SU-DHL-6 (cell line): Measurements from ENCODE around the gene FBXW4.

ENCODE experiments used
- CTCF ChIP-seq: fragments of 200-600 bp; sonication (generic); IDR thresholded peaks from one replicate; pipeline ENCODE4 v1.5.1; 2017; ENCODE audit warnings: antibody characterized with exemption, mild to moderate bottlenecking, low read length, moderate library complexity; ENCODE audit not compliant: insufficient read depth, poor library complexity, severe bottlenecking
- EZH2phosphoT487 ChIP-seq: fragments of 200-600 bp; sonication (generic), shearing (Covaris generic); conservative IDR thresholded peaks from 2 replicates; pipeline ENCODE4 v1.6.1; 2018; ENCODE audit warnings: mild to moderate bottlenecking, antibody characterized with exemption, low read length, moderate library complexity, mixed read lengths

- TF ChIP-seq CTCF (no peak), EZH2phosphoT487 (no peak)
Measured at GRCh38 chr10:101614663-101615524, 80.1 kb downstream of the FBXW4 start.
